GM12892 (cell line): ENCODE measurements around the gene ZNF319.
"Not testable (repeated sequence)": the region's sequence is repeated elsewhere in the genome, so short reads cannot be mapped to it uniquely, and the experiment has no call there.

Experiments used
- POLR2A ChIP-seq: IDR thresholded peaks from 2 replicates; pipeline ENCODE4 v1.6.1; 2011; ENCODE audit warnings: low read depth, low read length, control low read depth
- POLR2AphosphoS5 ChIP-seq: IDR thresholded peaks from 2 replicates; pipeline ENCODE4 v1.6.1; 2011; ENCODE audit warnings: low read depth, low read length, control low read depth
- TAF1 ChIP-seq: IDR thresholded peaks from 2 replicates; pipeline ENCODE4 v1.6.1; 2011; ENCODE audit warnings: low read depth, mild to moderate bottlenecking, control low read depth, low read length, borderline replicate concordance

DNA sequence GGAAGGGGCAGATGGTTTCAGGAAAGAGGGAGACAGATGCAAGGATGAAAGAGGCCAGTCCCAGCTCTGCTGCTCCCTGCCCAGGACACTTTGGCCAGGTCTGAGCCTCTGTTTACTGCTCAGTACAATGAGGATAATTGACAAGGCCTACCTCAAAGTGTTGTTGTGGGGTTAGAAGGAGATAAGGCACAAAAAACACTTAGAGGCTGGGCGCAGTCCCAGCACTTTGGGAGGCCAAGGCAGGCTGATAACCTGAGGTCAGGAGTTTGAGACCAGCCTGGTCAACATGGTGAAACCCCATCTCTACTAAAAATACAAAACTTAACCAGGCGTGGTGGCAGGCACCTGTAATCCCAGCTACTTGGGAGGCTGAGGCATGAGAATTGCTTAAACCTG, 22.4 kb downstream of the ZNF319 start:
- not testable (repeated sequence) for TF ChIP-seq POLR2A, POLR2AphosphoS5, TAF1
